ENCODE data around the gene MAGEA2B. TPM values are rescaled to one million over a fixed set of nuclear protein-coding genes. Genes with fewer than 3 reads are reported as not detected.
"Not testable (repeated sequence)": the region's sequence is repeated elsewhere in the genome, so short reads cannot be mapped to it uniquely, and the experiment has no call there.

The MAGEA2B gene, protein sequence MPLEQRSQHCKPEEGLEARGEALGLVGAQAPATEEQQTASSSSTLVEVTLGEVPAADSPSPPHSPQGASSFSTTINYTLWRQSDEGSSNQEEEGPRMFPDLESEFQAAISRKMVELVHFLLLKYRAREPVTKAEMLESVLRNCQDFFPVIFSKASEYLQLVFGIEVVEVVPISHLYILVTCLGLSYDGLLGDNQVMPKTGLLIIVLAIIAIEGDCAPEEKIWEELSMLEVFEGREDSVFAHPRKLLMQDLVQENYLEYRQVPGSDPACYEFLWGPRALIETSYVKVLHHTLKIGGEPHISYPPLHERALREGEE
- not detected for total RNA-seq
- long read RNA-seq = 0 reads

DNA sequence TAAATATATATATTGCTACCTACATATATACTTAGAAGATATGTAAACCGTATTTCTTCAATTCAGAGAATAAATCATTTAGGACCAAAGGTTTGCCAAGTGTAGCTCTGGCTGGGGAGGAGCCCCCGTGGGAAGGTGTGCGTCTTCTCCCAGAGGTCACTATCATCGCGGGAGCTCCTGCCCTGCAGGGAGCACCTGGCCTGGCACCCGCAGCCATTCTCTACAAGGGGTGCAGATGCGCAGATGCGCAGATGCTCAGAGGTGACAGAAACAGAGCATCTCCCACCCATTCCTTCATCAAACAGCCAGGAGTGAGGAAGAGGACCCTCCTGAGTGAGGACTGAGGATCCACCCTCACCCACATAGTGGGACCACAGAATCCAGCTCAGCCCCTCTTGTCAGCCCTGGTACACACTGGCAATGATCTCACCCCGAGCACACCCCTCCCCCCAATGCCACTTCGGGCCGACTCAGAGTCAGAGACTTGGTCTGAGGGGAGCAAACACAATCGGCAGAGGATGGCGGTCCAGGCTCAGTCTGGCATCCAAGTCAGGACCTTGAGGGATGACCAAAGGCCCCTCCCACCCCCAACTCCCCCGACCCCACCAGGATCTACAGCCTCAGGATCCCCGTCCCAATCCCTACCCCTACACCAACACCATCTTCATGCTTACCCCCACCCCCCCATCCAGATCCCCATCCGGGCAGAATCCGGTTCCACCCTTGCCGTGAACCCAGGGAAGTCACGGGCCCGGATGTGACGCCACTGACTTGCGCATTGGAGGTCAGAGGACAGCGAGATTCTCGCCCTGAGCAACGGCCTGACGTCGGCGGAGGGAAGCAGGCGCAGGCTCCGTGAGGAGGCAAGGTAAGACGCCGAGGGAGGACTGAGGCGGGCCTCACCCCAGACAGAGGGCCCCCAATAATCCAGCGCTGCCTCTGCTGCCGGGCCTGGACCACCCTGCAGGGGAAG lies at the start of gene MAGEA2B:
Gene MAGEA2B, plus strand, starts transcription at position 814 of the 973 bp plus-strand sequence. CDS start 2,479 bp downstream, outside the sequence.
- ATAC-seq; intact Hi-C loops (cut with DNase I); H3K27ac ChIP-seq; DNase-seq; H3K9me3 ChIP-seq; H3K4me1 ChIP-seq; H3K4me3 ChIP-seq; H3K27me3 ChIP-seq (ENCODE audit: low read depth); H3K36me3 ChIP-seq: not testable (repeated sequence)

DNA sequence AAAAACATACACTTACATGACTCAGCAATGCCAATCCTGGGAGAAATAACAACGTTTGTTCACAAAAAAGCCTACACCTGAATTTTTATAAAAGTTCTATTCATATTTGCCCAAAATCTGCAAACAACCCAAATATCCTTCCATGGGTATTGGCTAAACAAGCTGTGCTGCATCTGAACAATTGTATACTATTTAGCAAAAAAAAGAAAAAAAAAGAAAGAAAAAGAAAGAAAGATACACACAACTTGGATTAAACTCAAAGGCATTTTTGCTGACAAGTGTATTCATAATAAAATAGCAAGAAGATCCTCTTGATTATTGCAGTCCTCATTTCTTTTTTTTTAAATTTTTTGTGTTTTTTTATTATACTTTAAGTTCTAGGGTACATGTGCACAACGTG lies 40.3 kb upstream of the MAGEA2B start:
- no peak for DNase-seq
- Histone ChIP-seq H3K4me1 (no peaks in the 10 kb centered on the region), H3K27ac (no peak overlapping the region), H3K4me3 (no peak overlapping the region), H3K36me3 (no peaks in the 10 kb centered on the region), H3K27me3 (ENCODE audit: low read depth) (no peaks in the 10 kb centered on the region), H3K9me3 (no peaks in the 10 kb centered on the region)
- no peak for ATAC-seq
- TF ChIP-seq, protein P1, sequence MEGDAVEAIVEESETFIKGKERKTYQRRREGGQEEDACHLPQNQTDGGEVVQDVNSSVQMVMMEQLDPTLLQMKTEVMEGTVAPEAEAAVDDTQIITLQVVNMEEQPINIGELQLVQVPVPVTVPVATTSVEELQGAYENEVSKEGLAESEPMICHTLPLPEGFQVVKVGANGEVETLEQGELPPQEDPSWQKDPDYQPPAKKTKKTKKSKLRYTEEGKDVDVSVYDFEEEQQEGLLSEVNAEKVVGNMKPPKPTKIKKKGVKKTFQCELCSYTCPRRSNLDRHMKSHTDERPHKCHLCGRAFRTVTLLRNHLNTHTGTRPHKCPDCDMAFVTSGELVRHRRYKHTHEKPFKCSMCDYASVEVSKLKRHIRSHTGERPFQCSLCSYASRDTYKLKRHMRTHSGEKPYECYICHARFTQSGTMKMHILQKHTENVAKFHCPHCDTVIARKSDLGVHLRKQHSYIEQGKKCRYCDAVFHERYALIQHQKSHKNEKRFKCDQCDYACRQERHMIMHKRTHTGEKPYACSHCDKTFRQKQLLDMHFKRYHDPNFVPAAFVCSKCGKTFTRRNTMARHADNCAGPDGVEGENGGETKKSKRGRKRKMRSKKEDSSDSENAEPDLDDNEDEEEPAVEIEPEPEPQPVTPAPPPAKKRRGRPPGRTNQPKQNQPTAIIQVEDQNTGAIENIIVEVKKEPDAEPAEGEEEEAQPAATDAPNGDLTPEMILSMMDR (IDR thresholded peaks at IDR 0.05) = no peak
- intact Hi-C loops (cut with DNase I) = no loop called here

DNA sequence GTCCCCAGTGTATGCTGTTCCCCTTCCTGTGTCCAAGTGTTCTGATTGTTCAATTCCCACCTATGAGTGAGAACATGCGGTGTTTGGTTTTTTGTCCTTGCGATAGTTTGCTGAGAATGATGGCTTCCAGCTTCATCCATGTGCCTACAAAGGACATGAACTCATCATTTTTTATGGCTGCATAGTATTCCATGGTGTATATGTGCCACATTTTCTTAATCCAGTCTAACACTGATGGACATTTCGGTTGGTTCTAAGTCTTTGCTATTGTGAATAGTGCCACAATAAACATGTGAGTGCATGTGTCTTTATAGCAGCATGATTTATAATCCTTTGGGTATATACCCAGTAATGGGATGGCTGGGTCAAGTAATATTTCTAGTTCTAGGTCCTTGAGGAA lies 39.8 kb upstream of the MAGEA2B start:
- H3K36me3 ChIP-seq; H3K9me3 ChIP-seq; DNase-seq; intact Hi-C loops (cut with DNase I); H3K4me1 ChIP-seq; H3K4me3 ChIP-seq; H3K27me3 ChIP-seq (ENCODE audit: low read depth); H3K27ac ChIP-seq; ATAC-seq: not testable (repeated sequence)

DNA sequence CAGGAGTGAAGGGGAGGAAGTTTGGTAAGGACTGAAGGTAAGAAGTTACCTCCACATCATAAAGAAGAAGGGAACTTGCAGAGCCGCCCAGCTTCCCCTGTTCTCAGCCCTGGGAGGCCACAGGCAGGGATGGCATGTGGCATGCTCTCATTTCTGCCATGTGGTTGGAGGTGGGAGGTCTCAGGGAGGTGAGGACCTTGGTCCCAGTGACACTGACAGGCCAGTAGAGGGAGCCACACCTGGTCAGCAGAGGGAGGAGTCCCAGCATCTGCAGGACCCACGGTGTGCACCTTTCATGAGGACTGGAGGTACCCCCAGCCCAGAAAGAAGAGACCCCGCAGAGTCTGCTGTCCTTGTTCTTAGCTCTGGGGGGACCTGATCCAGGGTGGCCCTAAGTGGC lies 33.4 kb upstream of the MAGEA2B start:
- intact Hi-C loops (cut with DNase I); H3K27me3 ChIP-seq (ENCODE audit: low read depth): not testable (repeated sequence)
- ATAC-seq = peak in 1 of 2 donors; percentile 46

DNA sequence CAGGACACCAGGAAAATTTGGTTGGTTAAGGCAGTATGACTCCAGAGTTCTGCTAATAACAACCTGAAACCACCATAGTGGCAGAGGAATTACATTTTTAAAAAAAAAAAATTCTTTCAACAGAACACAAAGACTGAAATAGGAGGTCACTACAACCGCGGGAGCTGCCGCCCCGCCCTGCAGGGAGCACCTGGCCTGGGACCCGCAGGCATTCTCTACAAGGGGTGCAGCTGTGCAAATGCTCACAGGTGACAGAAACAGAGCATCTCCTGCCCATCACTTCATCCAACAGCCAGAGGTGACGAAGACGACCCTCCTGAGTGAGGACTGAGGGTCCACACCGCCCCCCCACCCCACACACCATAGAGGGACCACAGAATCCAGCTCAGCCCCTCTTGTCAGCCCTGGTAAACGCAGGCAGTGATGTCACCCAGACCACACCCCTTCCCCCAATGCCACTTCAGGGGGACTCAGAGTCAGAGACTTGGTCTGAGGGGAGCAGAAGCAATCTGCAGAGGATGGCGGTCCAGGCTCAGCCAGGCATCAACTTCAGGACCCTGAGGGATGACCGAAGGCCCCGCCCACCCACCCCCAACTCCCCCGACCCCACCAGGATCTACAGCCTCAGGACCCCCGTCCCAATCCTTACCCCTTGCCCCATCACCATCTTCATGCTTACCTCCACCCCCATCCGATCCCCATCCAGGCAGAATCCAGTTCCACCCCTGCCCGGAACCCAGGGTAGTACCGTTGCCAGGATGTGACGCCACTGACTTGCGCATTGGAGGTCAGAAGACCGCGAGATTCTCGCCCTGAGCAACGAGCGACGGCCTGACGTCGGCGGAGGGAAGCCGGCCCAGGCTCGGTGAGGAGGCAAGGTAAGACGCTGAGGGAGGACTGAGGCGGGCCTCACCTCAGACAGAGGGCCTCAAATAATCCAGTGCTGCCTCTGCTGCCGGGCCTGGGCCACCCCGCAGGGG lies 16.2 kb upstream of the MAGEA2B start, which contains the start of gene MAGEA3:
Gene MAGEA3, plus strand, starts transcription at position 843 of the 980 bp plus-strand sequence. CDS start 2,039 bp downstream, outside the sequence.
- intact Hi-C loops (cut with DNase I); ATAC-seq; H3K4me3 ChIP-seq; DNase-seq; H3K36me3 ChIP-seq; H3K27ac ChIP-seq; H3K9me3 ChIP-seq; H3K4me1 ChIP-seq; H3K27me3 ChIP-seq (ENCODE audit: low read depth): not testable (repeated sequence)

More for the DNA sequence above, 33.4 kb upstream of the MAGEA2B start:
- not testable (repeated sequence) for DNase-seq, H3K4me3 ChIP-seq, H3K36me3 ChIP-seq, H3K9me3 ChIP-seq, H3K4me1 ChIP-seq, H3K27ac ChIP-seq

DNA sequence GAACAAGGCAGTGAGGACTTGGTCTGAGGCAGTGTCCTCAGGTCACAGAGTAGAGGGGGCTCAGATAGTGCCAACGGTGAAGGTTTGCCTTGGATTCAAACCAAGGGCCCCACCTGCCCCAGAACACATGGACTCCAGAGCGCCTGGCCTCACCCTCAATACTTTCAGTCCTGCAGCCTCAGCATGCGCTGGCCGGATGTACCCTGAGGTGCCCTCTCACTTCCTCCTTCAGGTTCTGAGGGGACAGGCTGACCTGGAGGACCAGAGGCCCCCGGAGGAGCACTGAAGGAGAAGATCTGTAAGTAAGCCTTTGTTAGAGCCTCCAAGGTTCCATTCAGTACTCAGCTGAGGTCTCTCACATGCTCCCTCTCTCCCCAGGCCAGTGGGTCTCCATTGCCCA lies 14.0 kb upstream of the MAGEA2B start:
- H3K9me3 ChIP-seq; H3K4me1 ChIP-seq; DNase-seq; H3K4me3 ChIP-seq; H3K27ac ChIP-seq; intact Hi-C loops (cut with DNase I); H3K36me3 ChIP-seq; ATAC-seq; H3K27me3 ChIP-seq (ENCODE audit: low read depth): not testable (repeated sequence)

DNA sequence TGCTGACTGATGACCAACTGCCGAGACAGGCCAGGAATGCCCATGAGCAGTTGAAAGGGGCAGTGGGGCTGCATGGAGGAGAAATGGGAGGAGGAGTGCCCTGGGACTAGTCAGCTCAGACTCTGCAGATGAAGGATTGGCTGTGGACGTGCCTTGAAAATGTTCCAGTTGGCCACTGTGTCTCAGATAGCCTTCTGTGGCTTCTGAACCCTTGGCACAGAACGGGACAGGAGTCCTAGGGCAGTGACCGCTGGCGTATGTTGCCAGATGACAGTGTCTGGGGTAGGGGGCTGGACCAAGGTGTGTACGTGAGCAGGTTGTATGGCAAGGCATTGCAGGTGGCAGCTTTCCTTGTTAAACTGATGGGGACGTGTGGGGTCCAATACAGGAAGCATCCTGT lies 7.9 kb upstream of the MAGEA2B start:
- intact Hi-C loops (cut with DNase I); ATAC-seq; H3K27me3 ChIP-seq (ENCODE audit: low read depth): not testable (repeated sequence)

DNA sequence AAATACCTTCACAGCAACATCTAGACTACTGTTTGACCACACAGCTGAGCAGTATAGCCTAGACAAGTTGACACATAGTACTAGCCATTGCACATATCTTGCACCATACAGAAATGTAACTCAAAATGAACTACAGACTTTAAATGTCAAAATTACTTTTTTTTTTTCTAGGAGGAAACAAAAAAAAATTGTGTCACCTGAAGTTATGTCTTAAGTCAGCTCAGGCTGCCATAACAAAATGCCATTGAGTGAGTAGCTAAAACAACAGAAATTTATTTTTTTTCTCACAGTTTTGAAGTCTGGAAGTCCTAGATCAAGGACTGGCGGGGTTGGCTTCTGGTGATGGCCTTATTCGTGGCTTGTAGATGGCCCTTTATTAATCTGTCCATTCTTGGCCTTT lies 5.3 kb upstream of the MAGEA2B start, which contains the start of gene CSAG2:
Gene CSAG2, minus strand, starts transcription at position 101 of the 400 bp plus-strand sequence. CDS start 161 bp downstream, outside the sequence.
- H3K4me3 ChIP-seq; ATAC-seq; H3K9me3 ChIP-seq; H3K27ac ChIP-seq; H3K36me3 ChIP-seq; DNase-seq; H3K4me1 ChIP-seq; H3K27me3 ChIP-seq (ENCODE audit: low read depth); intact Hi-C loops (cut with DNase I): not testable (repeated sequence)

More for the DNA sequence above, 7.9 kb upstream of the MAGEA2B start:
- DNase-seq, H3K4me1 ChIP-seq, H3K9me3 ChIP-seq, H3K4me3 ChIP-seq, H3K27ac ChIP-seq, H3K36me3 ChIP-seq: not testable (repeated sequence)

DNA sequence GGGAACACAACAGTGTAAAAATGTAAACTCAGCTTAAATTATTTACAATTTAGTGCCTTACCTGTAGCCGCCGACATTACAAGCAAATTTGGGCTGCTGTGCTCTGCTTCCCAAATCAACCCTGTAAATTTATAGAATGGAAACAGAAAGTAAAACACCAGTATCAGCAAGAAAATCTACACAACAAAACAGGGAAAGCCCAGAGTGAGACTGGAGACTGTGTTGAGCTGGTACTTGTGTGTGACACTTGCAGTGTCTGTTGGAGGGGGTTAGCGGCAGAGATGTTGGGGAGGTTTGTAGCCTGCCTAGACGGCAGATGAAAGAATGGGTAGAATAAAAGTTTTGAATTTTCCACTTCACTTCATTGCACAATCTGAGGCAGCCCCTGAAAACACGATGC lies 1.2 kb upstream of the MAGEA2B start:
- H3K9me3 ChIP-seq; H3K4me1 ChIP-seq; ATAC-seq; H3K36me3 ChIP-seq; H3K4me3 ChIP-seq; DNase-seq; H3K27ac ChIP-seq; H3K27me3 ChIP-seq (ENCODE audit: low read depth); intact Hi-C loops (cut with DNase I): not testable (repeated sequence)

Measured in lower lobe of right lung (tissue), 2 donors.